CD4-positive, alpha-beta T cell treated with Interferon alpha-2 for 1 hour (primary cell): Measurements from ENCODE around the gene UIMC1.
A peak's percentile ranks its signal among the peaks of the same experiment; 100 is the strongest.

Source experiments
- DNase-seq, 2 donors: peaks; one replicate each; pipeline ENCODE4 v3.0.0-alpha.2; 2020 to 2022

Gene UIMC1

DNA sequence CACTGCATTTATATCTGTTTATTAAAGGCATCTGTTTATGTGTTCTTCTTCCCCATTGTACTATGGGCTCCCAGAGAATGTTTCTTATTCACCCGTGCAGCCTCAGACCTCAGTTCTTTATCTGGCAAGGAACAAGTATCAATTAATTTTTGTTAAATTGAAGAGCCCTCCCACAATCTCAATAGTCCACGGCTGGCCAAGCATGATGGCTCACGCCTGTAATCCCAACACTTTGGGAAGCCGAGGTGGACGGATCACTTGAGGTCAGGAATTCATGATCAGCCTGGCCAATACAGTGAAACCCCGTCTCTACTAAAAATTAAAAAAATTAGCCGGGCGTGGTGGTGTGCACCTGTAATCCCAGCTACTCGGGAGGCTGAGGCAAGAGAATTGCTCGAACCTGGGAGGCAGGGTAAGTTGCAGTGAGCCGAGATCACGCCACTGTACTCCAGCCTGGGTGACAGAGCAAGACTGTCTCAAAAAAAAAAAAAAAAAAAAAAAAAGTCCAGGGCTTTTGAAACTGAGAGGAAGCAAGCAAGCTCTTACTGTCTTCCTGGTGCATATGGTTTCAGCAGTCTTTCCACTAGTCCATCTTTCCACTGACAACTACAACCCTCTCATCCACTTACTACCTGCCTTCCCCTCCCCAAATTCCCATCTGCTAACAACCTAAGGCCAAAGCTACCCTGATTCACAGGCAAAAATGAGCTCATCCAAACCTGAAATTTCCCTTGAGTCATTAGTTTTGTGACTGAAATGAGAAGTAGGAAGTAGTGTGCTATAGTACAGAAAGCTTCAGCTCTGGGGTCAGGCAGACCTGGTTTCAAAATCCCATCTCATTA, 105.1 kb downstream of the UIMC1 start:
- DNase-seq, result no peak

DNA sequence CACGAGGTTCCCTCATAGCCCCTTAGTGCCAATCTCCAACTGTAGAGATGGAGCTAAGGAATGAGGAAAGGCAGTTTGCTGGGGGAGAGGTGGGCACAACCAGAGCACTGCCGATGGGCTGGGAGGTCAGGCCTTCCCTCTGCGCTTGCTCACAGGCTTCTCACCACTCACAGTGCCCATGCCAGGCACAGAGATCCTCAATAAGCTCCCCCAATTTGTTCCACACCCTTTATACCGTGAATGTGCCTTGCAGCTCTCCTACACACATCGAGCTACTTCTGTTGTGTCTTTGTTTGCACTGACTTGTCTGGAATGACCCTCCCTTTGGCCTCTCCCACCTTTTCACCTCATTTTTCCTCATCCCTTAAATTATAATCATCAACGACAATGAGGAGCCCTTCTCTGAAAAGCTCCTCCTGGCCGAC, 105.8 kb downstream of the UIMC1 start:
- DNase-seq, result no peak

DNA sequence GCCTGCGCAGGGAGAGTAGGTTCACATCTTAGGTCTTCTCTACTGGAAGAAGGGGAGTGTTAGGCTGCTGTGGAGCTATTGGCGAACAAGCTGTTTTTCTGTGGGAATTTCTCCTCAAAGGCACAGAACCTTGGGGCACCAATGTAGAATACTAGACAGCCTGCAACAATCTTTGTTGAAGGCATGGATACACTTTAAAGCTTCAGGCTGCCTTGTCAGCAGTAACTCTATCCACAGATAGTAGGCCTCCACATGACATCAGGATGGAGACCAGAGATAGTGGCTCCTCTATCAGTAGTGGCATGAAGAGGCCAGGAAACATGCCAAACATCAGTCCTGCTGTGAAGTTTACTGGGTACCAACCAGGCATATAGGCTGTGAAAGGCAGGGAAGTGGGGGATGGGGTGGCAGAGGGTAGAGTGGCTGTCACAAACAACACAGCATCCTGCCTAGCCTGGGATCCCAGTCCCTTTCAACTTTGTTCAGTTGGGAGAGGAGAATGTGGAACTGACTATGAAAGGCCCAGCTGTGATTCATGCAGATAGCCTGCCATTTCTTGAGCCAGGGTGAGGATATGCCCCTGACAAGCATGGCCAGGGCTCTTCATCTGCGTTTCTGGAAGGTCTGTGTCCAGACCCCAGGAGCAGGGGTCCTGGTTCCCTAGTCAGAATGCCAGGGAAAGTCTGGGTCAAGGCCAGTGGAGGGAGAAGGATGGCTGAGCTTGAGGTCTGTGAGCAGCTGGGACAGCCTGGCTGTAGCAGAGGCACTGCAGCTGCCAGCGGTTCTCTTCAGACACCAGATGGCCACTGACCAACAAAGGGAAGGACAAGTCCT, 106.4 kb downstream of the UIMC1 start:
- DNase-seq, result no peak

DNA sequence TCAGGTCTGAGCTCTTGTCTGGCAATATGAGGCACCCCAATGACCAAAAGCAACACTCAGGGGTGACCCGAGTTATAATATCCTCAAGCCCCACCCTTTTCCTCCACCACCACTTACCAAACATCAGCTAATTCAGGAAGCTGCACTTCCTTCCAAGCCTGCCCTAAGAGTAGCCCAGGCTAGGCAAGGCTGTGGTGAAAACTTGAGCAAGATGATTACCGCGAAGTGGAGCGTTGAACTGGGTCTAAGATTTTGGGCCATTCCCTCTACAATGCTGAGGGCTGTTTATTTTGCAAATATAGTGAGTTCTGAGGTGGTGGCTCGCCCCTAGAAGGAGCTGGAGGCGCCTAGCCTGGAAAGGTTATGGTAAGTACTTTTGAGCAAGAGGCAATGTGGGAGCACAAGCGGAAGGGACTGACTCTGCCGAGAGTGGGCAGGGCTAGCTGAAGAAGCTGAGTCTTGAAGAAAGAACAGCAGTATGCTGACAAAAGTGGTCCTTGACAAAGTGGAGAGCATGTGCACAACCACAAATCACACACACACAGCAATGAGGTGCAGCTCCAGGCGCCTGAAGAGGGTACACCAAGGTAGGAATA, 107.2 kb downstream of the UIMC1 start, which contains the start of gene HK3:
Gene HK3 (minus strand): TSS at position 51 of the 596 bp plus-strand sequence. CDS start 3,187 bp downstream, outside the sequence.
- DNase-seq, result peak; percentile 2 to 33

DNA sequence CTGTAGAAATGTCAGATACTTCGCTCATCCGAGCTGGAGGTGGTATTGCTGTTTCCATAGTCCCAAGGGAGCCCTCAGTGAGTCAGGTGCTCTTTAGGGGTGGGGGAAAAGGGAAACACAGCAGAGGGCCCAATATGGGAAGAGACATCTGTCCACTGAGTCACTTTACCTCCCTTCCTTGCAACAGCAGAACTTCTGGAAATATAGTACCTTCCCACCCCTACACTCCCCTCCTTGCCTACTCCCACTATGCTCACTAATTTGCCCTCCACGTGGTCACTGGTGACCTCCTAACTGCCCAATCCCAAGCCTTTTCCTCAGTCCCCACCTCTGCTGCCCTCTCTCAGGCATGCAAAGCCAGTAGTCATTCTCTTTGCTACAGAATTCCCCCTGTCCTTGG, 109.3 kb downstream of the UIMC1 start:
- DNase-seq, result no peak

DNA sequence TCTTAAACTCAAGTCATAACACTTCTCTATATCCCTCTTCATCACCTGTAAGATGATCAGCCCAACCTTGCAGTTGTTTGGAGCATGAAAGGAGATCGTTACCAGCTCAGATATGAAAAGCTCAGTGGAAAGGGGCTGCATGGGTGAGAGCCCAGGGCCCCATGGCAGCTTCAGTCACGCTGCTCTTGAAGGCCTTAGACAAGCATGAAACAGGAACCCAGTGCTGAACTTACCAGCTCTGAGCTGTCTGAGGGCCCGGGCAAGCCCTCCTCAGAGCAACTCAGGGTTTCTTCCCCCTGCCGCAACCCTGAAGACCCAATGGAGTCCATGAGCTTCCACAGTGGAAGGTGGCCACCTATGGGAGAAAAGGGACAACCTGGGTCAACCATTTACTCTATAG, 110.7 kb downstream of the UIMC1 start:
- no peak for DNase-seq

DNA sequence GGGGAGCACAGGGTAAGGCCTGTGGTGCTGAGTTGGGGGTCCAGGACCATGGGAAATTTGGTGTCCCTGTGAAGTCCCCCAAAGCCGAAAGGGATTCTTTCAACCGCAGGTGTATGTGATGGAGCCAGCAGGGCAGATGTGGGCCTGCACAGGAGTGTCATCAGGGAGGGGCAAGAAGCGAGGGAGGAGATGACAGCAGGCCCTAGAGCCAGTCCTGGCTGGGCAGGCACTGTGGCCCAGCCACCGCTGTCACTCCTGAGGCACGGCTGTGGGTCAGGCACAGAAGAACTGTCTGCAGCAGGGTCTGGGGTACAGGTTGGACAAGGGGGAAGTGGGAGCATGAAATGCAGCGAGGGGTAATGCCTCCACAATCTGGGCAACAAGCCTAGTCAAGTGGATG, 112.3 kb downstream of the UIMC1 start:
- DNase-seq, result no peak

DNA sequence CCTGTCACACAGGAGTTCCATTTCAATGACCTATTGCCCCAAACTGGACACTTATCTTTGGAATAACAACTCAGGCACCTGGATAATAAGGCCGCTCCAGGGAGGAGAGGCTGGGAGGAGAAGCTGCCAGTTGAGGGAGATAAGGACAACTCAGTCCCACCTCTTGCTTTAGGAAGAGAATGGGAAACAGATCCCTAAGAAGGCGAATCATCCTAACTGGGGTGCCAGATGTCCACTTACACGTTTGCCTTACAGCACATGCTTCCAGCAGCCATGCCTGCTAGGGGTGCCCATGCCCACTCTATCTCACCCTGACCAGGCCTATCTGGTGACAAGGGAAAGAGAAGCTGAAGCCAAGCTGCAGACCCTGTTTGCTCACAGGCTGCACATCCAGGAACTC, 113.9 kb downstream of the UIMC1 start:
- no peak for DNase-seq

DNA sequence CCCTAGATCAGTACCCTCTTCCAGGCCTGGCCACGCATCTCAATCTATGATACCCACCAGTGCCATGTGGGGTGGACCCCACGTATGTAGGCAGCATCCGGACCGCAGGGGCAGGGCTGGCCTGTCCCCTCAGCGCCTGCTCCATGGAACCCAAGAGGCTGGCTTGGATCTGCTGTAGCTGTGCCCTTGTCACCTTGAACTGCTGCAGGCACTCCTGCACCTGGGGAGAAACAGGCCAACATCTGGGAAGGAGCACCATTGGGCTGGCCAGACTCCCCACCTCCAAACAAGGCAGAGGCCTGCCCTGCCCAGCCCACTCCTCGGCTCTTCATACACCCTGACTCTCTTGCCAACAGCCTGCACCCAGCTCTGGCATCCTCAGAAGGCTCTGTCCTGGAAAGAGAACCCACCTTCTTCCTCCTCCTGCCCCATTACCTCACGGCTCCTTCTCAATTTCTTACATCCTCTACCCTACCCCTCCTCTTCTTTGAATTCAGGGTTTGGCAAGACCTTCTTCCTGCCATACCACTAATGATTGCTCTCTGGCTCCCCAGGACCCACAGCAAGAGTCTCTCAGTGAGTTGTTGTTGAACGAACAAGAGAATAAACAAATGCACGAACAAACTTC, 115.1 kb downstream of the UIMC1 start:
- no peak for DNase-seq

DNA sequence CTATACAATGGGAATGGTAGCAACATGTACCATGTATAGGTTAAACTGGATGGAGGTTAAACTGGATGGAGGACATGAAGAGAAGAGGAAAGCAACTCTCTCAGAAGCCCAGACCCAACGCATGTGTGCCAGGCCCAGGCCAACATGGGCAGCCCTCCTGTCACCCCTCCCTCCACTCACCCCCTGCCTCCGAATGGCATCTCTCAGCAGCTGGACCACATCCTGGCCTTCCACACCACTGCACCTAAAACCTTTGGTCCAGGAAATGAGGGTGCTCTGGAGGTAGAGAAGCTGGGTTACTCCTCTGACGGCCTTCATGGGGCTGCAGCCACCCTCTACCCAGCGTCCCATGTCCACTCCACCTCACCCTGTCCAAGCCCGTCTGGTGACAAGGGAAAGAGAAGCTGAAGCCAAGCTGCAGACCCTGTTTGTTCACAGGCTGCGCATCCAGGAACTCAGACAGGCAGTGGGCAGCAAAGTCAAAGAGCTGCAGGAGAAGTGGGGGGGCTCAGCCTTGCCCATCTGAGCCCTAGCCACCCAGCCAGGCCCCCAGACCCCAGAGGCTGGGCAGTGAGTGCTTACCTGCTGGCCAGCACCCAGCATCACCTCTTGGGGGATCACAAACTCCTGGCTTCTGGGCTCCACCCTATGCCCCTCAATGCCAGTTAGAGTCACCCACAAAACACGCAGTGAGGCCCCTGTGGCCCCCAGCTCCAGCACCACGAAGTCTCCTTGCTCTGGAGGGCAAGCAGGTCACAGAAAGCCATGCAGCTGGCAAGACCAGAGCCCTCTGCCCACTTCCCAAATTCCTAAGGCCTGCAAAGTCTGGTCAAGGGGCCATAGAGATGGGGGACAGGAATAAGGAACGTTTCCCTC, 115.9 kb downstream of the UIMC1 start:
- no peak for DNase-seq

DNA sequence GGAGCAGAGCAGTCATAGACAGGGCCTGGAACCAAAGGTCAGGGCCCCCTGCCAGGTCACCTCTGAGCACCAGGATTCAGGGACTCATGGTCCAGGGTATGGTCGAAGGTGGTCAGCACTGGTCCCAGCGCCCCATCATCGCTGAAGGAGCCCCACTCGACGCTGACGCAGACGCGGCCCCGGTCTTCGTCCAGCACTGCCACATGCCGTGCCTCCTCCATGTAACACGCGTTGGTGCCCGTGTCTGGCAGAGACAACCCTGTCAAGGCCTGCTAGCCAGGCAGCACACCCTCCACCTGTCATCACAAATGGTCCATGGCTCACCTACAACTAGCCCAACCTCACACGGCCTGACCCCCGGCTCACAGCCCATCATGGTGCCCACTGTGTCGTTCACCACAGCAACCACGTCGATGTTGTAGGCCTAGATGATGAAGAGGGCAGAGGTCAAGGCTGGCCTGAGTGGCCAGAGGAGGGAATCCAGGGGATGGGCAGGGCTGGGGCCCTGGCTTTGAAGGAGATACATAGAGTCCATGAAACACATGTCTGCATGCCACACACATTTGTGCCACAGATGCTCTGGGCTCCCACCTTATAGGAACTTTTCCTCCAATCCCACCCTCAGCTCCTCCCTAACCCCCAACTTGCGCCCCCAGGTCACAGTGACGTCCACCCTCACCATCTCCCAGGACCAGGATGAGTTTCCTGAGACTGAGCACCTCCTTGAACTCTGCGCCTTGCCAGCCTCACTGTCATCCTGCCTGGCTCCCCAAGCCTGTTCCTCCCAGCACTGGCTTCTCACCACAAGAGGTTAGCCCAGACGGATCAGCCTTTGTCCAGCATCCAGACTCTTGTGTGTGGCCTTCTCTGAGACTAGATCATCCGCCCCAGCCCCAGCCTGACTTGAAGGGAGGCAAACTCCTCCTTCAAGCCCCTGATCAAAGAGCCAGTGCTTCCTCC, 117.0 kb downstream of the UIMC1 start:
- no peak for DNase-seq

DNA sequence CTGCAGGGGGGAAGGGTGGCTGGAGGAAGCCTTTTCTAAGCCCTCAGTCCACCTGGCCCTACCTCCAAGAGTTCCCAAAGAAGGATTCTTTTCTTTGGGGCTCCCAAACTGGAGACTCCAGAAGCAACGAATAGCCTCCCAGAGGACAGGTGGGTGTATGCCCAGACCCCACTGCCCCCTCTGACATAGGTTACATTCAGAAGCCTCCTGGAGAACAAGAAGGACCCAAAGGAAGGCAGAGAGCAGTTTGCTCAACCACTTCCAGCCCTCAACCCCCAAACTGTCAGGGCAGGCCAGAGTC, 117.8 kb downstream of the UIMC1 start:
- DNase-seq, result no peak

DNA sequence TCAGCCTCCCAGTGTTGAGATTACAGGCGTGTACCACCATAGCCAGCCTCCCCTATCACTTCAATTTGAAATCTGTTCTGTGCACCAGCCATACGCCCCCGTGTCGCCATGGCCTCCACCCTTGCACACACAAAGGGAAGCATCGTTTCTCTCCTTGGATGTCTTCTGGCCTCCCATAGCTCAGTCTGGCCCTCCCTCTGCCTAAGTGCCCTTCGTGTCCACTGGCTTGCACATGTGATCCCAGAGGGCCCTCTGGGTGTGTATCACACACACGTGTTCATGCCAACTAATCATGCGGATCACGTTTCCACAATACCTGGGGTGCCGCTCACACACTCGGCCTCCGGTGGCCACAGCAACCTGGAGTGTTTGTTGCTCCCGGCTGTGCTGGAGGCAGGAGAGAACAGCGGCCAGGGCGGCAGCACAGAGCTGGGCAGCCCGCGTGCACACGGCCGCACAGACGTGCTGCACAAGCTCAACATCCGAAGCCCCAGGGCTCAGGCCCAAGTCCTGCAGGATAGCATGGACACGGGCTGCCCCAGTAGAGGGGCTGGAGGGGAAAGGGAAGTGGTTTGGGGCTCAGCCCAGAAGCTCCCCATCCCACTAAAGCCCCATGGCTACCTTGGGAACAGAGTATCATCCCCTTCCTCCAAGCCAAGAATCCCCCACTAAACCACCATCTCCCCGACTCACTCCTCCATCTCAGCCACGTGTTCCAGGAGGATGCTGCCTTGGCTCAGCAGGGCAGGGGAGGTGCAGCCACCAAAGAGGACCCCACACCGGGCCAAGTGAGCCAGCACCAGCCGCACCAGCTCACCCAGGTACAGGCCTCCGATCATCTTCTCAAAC, 118.3 kb downstream of the UIMC1 start:
- DNase-seq, result no peak

DNA sequence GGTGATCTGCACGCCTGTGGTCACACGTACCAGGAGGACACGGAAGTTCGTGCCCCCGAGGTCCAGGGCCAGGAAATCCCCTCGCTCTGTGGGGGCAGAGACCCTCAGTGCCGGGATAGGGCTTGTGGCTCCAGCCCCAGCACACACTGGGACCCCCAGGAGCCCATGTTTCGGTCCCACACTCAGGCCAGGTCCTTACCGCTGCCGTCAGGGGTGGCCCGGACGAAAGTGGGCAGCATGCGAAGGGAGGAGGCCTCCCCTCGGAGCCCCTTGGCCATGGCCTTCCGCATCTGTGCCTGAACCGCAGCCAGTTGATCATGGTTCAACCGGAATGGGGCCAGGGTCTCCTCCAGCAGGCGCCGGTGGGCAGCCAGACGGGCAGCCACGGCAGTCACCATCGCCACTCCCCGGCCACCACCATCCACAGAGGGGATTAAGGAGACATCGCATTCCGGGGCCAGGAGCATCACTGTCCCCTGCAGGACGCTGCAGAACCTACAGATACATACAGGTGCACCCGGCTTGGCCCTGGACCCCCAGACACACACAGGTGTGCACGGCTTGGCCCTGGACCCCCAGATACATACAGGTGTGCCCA, 119.2 kb downstream of the UIMC1 start:
- DNase-seq, result no peak

DNA sequence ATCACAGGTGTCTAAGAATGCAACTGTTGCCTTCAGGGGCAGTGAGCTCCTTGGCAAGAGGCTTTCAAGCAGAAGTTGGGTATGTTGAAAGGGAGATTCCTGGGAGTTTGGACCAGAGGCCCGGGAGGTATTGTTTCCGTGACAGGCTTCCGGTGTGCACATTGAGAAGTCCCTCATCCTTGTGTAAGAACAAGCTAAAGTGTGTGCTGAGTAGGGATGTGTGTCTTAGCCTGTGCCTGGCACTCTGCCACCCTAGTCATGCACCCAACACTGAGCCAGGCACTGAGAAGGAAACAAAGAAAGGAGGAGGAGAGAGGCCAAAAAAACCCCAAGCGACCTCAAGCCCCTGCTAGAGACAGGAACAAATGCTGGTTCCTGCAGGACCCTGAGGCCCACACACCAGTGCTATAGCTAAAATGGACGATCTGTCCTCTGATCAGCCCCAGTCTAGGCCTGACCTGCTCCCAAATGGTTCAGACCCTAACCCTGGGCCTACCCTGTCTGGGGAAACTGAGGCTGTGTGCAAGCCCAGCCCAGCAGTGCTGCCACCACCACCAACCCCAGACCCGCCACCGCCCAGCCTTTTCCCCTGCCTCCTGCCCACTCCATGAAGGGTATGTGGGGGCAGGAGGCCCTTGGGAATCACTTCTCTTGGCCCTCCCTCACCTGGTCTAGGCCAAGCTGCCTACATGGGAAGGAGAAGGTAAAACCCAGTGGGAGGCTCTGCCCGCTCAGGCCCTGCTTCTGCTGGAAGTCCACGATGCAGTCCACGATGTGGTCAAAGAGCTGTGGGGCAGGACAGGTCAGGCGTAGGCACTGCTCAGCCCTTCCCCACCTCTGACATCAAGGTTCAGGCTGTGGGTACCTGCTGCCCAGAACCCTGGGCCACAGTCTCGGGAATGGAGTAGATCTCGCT, 120.0 kb downstream of the UIMC1 start:
- DNase-seq, result no peak

DNA sequence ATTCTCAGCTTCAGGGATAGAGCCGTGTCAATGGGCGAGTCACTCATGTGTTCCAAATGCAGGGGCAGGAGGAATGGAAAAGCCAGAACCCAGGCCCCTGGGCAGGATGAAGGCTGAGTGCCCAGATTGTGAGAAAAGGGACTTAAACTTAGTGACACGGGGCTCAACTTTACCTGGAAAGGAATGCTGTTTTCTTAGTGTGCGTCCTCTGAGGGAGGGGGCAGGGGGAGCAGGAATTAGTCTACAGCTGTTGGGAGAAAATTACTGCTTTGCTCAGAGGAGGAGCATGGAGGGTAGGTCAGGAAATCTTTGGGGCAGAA, 122.0 kb downstream of the UIMC1 start:
- DNase-seq, result no peak

DNA sequence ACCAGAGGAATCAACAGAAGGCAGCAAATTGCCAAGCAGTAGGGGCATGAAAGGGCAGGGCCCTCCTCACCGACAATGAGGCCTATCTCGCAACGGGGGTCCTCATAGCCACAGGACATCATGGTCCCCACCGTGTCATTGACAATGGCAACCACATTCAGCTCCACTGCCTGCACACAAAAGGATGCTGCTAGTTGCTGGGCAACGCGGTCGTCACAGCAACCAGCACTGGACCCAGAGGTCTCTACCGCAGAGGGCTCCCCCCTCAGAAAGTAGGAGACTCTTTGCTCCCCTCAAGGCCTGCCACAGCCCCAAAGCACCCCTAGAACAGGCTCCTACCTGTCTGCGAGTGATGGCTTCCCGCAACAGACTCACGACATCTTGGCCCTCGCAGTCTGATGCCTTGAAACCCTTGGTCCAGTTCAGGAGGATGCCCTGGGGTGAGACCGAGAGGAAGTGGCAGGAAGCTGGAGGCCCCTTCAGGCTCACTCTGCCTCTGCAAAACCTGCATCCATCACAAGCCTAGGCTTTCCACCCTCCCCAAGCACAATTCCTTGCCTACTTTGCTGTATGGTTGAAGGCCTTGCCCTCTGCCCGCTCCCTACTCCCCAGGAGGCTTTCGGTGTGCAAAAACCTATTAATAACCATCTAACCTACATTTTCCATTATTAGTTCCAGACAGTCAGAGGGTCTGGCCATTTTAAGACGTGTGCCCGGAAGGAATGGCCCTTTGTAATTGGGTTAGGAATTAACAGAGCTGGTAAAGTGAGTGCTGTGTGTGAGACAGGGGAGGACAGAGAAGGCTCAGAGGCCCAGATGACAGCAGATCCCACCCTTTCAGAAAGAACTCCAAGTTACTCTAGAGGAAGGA, 122.6 kb downstream of the UIMC1 start:
- no peak for DNase-seq

DNA sequence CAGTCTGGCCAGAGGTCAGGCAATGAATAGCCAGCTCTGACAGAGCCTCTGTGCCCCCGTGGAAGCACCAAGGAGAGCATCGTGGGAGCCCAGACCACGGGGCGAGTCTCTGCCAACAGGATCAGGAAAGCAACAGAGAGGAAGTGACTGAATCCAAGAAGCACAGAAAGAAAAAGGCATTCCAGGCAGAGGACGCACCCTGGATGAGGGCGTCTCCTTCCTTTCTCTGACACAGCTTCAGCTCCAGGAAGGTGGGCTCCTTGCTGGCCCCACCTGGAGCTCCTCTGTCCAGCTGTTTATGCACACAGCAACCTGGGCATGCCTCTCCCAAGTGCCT, 124.0 kb downstream of the UIMC1 start:
- no peak for DNase-seq
